RWPE1 (cell line): ENCODE results near the gene RAB11FIP4.

Experiments
- CTCF ChIA-PET: fragments of 350-600 bp; sonication (Branson Sonifier 250); formaldehyde crosslinking; extraction: SDS; loops from one replicate; lab custom pipeline; 2021; lab: Yijun Ruan, JAX
- POLR2A ChIA-PET: fragments of 400-600 bp; formaldehyde crosslinking; extraction: SDS; loops from one replicate; lab custom pipeline; 2020; ENCODE audit warnings: antibody characterized with exemption; ENCODE audit not compliant: low non-redundant PET; lab: Yijun Ruan, JAX
- DNase-seq: peaks from one replicate; pipeline ENCODE4 v3.0.0; 2012; ENCODE audit warnings: low spot score
- H3K27ac ChIP-seq: fragments of 450-650 bp; 2 replicates; pipeline ENCODE4 v1.5.1; 2017
- TF ChIP-seq, protein P1 (sequence below): fragments of 450-650 bp; conservative IDR thresholded peaks from 2 replicates; pipeline ENCODE4 v1.5.1; 2017; ENCODE audit warnings: low read depth, mild to moderate bottlenecking

Gene RAB11FIP4

GRCh38 chr17:31497994-31498826 is 106.7 kb downstream of the RAB11FIP4 start:
- TF ChIP-seq, protein P1, sequence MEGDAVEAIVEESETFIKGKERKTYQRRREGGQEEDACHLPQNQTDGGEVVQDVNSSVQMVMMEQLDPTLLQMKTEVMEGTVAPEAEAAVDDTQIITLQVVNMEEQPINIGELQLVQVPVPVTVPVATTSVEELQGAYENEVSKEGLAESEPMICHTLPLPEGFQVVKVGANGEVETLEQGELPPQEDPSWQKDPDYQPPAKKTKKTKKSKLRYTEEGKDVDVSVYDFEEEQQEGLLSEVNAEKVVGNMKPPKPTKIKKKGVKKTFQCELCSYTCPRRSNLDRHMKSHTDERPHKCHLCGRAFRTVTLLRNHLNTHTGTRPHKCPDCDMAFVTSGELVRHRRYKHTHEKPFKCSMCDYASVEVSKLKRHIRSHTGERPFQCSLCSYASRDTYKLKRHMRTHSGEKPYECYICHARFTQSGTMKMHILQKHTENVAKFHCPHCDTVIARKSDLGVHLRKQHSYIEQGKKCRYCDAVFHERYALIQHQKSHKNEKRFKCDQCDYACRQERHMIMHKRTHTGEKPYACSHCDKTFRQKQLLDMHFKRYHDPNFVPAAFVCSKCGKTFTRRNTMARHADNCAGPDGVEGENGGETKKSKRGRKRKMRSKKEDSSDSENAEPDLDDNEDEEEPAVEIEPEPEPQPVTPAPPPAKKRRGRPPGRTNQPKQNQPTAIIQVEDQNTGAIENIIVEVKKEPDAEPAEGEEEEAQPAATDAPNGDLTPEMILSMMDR = no peak
- POLR2A ChIA-PET = no interaction called here
- CTCF ChIA-PET = no interaction called here
- no peak overlapping the region for H3K27ac ChIP-seq
- no peak for DNase-seq

DNA sequence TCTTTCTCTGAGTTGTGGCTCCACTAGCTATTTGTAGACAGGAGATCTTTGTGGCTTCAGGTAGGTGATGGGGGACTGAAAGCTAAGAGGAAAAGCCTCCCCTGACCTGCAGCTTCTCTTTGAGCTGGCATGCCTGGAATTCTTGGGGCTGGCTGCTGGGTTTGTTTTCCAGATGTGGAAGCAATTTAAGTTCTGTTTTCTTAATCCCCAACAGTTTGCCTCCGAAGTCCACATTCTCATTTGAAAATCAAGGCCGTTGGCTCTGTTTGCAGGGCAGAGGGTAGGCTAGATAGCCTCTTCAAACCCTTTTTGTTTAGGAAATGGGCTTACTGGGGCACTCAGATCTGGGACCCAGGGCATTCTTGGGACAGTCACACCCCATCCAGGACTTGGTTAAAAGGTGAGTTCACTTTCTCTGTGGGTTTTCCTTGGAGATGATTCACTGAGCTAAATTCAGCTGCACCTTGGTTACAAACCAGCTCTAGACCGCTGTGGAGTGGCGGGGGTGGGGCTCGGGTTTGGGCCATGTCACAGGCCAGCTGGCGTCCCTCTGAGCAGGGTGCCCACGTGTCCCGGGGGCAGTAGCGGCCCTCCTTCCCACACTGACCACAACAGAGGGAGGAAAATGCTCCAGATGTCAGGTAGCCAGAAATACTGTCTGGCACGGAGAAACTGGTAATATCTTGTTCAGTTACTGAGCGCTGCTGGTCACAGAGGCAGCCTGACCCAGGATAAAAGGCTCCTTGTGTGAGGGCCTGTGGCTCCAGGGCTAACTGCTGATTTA is 108.5 kb downstream of the RAB11FIP4 start:
- H3K27ac ChIP-seq = peak overlapping the region; percentile 43
- ChIA-PET CTCF (interaction anchor here (0.6 to 1.6 kb wide), 2 partner anchors 17 to 551 kb away, joined by 3 read pairs; no protein-coding TSS in a partner anchor), POLR2A (interaction anchor here (0.6 kb wide), 1 partner anchor 57 kb away, joined by 4 read pairs; no protein-coding TSS in a partner anchor)
- DNase-seq = peak; percentile 39
- TF ChIP-seq, protein P1 = no peak

DNA sequence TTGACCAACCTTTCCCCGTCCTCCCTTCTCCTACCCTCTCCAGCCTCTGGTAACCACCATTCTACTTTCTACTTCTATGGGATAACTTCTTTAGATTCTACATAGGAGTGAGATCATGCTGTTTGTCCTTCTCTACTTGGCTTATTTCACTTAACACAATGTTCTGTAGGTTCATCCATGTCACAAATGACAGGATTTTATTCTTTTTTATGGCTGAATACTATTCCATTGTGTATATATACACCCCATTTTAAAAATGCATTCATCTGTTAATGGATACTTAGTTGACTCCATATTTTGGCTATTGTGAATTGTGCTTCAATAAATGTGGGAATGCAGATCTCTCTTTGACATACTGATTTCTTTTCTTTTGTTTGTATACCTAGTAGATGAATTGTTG is 115.0 kb downstream of the RAB11FIP4 start:
- POLR2A ChIA-PET = no interaction called here
- H3K27ac ChIP-seq = no peak overlapping the region
- TF ChIP-seq, protein P1 = no peak
- CTCF ChIA-PET = interaction anchor here (0.6 kb wide), 1 partner anchor 62 kb away, joined by 3 read pairs; no protein-coding TSS in a partner anchor
- no peak for DNase-seq

DNA sequence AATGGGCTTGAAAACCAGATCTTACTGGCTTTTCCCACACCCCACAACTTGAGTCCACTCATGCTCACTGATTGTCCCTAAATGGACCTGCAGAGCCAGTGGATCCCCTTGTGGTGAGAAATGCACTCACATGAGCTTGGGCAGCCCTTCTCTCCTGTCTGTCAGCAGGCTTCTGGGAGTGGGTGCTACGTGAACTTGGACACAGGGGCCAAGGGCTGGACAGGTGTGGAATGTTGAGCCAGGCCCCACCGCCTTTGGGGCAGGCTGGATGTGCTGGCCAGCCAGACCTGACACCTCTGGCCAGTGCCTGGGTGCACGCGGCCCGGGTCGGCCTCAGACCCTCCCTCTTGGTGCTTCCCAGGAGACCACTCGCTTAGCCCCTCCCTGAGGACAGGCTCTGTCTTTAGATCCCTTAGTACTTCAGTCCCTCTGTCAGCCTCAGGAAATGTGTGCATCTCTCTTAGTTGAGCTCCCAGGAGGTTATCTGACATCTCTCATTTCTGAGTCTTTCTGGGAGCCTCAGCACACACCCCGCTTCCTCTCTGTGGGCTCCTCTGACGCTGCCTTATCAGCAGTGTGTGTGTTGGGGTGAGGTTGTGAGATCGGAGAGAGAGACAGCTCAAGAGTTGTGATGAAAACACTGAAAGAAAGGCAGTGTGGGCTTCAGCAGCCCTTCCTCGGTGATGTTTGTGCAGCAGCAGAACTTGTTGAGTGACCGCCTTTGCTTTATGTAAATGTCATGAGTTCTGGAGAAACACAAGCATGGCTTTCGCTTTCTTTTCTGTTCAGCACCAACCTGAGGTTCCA is 117.0 kb downstream of the RAB11FIP4 start:
- TF ChIP-seq, protein P1 = no peak
- no peak for DNase-seq
- ChIA-PET POLR2A (interaction anchor here (0.6 kb wide), 1 partner anchor 606 kb away, joined by 3 read pairs; no protein-coding TSS in a partner anchor), CTCF (interaction anchor here (0.6 to 1.2 kb wide), 4 partner anchors 9 to 71 kb away, joined by 3 to 4 read pairs (median 3); no protein-coding TSS in a partner anchor)
- H3K27ac ChIP-seq = no peak overlapping the region

DNA sequence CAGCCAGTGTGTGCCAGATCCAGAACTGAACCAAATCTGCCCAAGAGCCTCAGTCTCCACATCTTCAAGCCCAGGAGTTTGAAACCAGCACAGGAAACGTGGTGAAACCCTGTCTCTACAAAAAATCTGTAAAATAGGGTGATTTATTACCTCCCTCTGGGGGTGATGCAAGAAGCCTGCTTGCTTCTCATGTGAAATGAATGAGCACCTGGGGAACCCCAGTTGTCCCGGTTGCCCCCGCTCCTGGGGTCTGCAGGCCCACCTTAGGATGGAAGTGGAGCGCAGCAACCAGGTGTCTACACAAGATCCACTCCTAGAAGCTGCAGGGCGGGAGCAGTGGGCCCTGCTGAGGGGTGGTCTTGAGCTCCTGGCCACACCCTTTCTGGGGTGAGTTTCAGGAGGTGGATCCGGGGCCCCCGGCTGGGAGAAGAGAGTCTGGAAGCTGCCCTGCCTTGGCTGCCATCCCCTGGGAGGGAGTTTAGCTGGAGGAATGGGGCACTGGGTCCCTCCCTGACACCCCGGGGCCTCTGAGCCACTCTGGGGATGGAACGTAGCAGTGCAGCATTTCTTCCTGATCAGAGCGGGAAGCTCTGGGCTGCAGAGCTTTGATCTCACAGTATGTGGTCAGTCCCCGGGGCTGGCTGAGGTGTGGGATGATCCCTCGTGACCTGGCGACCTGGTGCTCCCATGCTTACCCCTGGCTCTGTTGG is 117.8 kb downstream of the RAB11FIP4 start:
- H3K27ac ChIP-seq = no peak overlapping the region
- TF ChIP-seq, protein P1 = no peak
- ChIA-PET POLR2A (interaction anchor here (0.6 kb wide), 1 partner anchor 606 kb away, joined by 3 read pairs; no protein-coding TSS in a partner anchor), CTCF (interaction anchor here (0.8 to 1.2 kb wide), 3 partner anchors 8 to 72 kb away, joined by 3 to 4 read pairs (median 3); no protein-coding TSS in a partner anchor)
- DNase-seq = no peak
